ENCODE measurements around the gene CACNA1E. TPM values are rescaled to one million over a fixed set of nuclear protein-coding genes. Genes with fewer than 3 reads are reported as not detected.

The CACNA1E gene
- total RNA-seq = under 1 TPM; 0.44 to 0.53 TPM

DNA sequence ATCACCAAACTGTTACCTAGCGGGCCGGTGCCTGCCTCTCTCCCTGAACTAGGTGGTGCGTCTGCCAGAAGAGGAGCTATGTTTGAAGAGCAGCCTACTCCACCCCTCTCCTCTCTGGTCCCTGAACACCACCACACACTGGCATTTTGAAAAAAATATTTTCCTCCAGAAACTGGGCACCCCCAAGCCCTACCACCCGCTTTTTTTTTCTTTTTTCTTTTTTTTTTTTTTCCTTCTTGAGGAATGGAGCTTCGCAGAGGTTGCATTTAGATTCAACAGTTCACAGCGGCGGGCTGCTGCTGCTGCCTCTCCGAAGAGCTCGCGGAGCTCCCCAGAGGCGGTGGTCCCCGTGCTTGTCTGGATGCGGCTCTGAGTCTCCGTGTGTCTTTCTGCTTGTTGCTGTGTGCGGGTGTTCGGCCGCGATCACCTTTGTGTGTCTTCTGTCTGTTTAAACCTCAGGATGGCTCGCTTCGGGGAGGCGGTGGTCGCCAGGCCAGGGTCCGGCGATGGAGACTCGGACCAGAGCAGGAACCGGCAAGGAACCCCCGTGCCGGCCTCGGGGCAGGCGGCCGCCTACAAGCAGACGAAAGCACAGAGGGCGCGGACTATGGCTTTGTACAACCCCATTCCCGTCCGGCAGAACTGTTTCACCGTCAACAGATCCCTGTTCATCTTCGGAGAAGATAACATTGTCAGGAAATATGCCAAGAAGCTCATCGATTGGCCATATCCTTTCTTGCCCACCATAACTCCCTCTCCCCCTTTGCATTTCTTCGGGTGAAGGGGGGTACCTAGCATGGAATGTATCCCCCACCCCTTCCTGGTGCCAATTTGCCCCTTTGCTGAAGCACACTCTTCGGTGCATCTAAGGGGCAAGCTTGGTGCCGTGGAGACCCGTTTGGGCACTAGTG, at the start of gene CACNA1E:
CACNA1E (plus strand) TSS at position 233 of the 911 bp plus-strand sequence; CDS start at position 461, 228 bp downstream.
- Histone ChIP-seq H3K9ac (ENCODE audit: low read depth in 2 of 2, low read length in 2 of 2) (no peak within 1 kb of the TSS), H3K36me3 (no peaks in the 10 kb centered on the region), H3K9me3 (no peaks in the 10 kb centered on the region), H3K27ac (no peak within 1 kb of the TSS), H3K4me1 (no peaks in the 10 kb centered on the region), H3K27me3 (peaks cover 47% of the 10 kb centered on the region), H3K4me3 (peak within 1 kb of the TSS; percentile 9)
- intact Hi-C loops (cut with DNase I) = loop anchor here (10.0 kb wide), 1 partner anchor 571 kb away; no protein-coding TSS in a partner anchor
- no peak for DNase-seq
- TF ChIP-seq, protein P1, sequence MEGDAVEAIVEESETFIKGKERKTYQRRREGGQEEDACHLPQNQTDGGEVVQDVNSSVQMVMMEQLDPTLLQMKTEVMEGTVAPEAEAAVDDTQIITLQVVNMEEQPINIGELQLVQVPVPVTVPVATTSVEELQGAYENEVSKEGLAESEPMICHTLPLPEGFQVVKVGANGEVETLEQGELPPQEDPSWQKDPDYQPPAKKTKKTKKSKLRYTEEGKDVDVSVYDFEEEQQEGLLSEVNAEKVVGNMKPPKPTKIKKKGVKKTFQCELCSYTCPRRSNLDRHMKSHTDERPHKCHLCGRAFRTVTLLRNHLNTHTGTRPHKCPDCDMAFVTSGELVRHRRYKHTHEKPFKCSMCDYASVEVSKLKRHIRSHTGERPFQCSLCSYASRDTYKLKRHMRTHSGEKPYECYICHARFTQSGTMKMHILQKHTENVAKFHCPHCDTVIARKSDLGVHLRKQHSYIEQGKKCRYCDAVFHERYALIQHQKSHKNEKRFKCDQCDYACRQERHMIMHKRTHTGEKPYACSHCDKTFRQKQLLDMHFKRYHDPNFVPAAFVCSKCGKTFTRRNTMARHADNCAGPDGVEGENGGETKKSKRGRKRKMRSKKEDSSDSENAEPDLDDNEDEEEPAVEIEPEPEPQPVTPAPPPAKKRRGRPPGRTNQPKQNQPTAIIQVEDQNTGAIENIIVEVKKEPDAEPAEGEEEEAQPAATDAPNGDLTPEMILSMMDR (IDR thresholded peaks at IDR 0.05) = no peak

DNA sequence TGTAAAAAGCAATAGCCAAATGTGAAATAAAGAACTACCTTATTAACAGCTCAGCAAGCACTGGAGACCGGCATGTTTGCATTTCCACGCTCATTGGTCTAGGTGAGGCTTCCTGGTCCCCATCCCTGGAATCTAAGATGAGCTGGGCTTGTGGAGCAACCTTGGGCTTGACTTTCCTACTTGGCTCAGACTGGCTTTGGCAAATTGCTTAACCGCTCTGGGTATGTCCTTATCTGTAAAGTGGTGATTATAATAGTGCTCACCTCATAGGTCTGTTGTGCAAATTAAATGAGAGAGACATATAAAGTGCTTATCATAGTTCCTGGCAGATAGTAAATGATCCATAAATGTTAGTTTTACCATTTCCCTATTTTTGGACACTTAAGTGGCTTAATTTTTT, 49.4 kb upstream of the CACNA1E start:
- Histone ChIP-seq H3K27ac (no peak overlapping the region), H3K27me3 (no peaks in the 10 kb centered on the region), H3K4me3 (no peak overlapping the region), H3K9me3 (no peaks in the 10 kb centered on the region), H3K36me3 (no peaks in the 10 kb centered on the region), H3K9ac (ENCODE audit: low read depth in 2 of 2, low read length in 2 of 2) (no peak overlapping the region), H3K4me1 (no peaks in the 10 kb centered on the region)
- TF ChIP-seq, protein P1 (IDR thresholded peaks at IDR 0.05) = no peak
- no peak for DNase-seq
- intact Hi-C loops (cut with DNase I) = no loop called here

DNA sequence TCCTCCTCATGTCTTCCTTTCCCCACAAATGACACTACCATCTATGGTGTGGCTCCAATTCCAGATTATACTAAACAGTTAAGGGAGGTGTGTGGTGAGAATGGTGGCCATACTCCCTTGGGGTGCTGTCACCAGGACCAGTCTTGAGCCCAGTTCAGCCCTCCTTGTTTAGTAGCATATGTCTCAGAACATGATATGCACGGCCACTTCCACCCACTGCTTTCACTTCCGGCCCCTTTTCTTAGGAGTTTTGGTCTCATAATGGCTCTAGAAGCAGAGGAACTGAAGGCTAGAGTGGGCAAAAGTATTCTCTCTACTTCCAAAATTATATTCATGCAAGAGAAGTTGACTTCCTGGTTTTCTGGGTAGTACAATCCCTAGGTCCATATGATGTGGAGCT, 45.3 kb upstream of the CACNA1E start:
- TF ChIP-seq, protein P1 (IDR thresholded peaks at IDR 0.05) = no peak
- no peak overlapping the region for H3K4me3 ChIP-seq
- H3K27ac ChIP-seq = no peak overlapping the region
- no peaks in the 10 kb centered on the region for H3K9me3 ChIP-seq
- no peaks in the 10 kb centered on the region for H3K36me3 ChIP-seq
- no peak for DNase-seq
- intact Hi-C loops (cut with DNase I) = no loop called here
- H3K4me1 ChIP-seq = no peaks in the 10 kb centered on the region
- H3K9ac ChIP-seq (ENCODE audit: low read depth in 2 of 2, low read length in 2 of 2) = no peak overlapping the region
- H3K27me3 ChIP-seq = no peaks in the 10 kb centered on the region

DNA sequence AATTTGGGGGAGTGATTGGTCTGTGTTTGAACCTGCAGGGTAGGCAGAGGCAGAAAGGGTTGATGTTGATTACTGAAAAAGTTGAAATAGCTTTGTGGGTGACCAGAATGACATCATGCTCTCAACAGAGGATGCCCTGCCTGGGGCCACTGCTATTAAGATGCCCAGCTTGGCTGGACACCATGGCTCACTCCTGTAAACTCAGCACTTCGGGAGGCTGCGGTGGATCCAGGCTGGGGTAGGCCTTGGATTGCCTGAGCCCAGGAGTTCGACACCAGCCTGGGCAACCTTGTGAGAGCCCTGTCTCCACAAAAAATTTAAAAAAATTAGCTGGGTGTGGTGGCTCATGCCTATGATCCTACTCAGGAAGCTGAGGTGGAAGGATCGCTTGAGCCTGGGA, 42.8 kb upstream of the CACNA1E start:
- no peak for DNase-seq
- TF ChIP-seq, protein P1 (IDR thresholded peaks at IDR 0.05) = no peak
- H3K27ac ChIP-seq = no peak overlapping the region

DNA sequence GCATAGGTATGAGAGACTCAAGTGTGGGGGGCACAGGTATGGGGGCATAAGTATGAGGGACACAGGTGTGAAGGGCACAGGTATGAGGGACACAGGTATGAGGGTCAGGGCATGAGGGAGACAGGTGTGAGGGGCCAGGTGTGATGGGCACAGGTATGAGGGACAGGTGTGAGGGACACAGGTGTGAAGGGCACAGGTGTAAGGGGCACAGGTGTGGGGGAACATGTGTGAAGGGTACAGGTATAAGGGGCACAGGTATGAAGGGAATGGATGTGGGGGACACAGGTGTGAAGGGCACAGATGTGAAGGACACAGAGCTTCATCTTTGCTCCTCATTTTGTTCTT, 41.2 kb upstream of the CACNA1E start:
- Histone ChIP-seq H3K36me3 (no peaks in the 10 kb centered on the region), H3K27ac (no peak overlapping the region), H3K9me3 (no peaks in the 10 kb centered on the region), H3K27me3 (no peaks in the 10 kb centered on the region), H3K4me1 (no peaks in the 10 kb centered on the region), H3K9ac (ENCODE audit: low read depth in 2 of 2, low read length in 2 of 2) (no peak overlapping the region), H3K4me3 (no peak overlapping the region)
- DNase-seq = no peak
- intact Hi-C loops (cut with DNase I) = no loop called here
- TF ChIP-seq, protein P1 (IDR thresholded peaks at IDR 0.05) = no peak

More for the DNA sequence above, 42.8 kb upstream of the CACNA1E start:
- Histone ChIP-seq H3K4me3 (no peak overlapping the region), H3K9ac (ENCODE audit: low read depth in 2 of 2, low read length in 2 of 2) (no peak overlapping the region), H3K27me3 (no peaks in the 10 kb centered on the region), H3K9me3 (no peaks in the 10 kb centered on the region), H3K4me1 (no peaks in the 10 kb centered on the region), H3K36me3 (no peaks in the 10 kb centered on the region)
- intact Hi-C loops (cut with DNase I) = no loop called here
